HUES64 (cell line): ENCODE data around the gene SYNJ2.

Source experiments
- H3K27ac ChIP-seq: 2 replicates; pipeline ENCODE4 v1.7.0; 2013; ENCODE audit warnings: low read depth, low read length, inconsistent platforms
- H3K27me3 ChIP-seq: 2 replicates; pipeline ENCODE4 v1.6.1; 2013; ENCODE audit warnings: mild to moderate bottlenecking, low read length; ENCODE audit not compliant: insufficient read depth
- H3K36me3 ChIP-seq: 2 replicates; pipeline ENCODE4 v1.6.1; 2013; ENCODE audit warnings: mild to moderate bottlenecking, low read length; ENCODE audit not compliant: insufficient read depth
- H3K4me1 ChIP-seq: 2 replicates; pipeline ENCODE4 v1.6.1; 2013; ENCODE audit warnings: mild to moderate bottlenecking, low read length, moderate library complexity; ENCODE audit not compliant: insufficient read depth
- H3K4me3 ChIP-seq: 2 replicates; pipeline ENCODE4 v1.5.1; 2013; ENCODE audit warnings: mild to moderate bottlenecking, low read length, moderate library complexity
- H3K9ac ChIP-seq: 2 replicates; pipeline ENCODE4 v1.6.1; 2013; ENCODE audit warnings: mild to moderate bottlenecking, low read depth, low read length
- H3K9me3 ChIP-seq: 2 replicates; pipeline ENCODE4 v1.6.1; 2013; ENCODE audit warnings: low read depth, low read length; ENCODE audit not compliant: insufficient read depth
- WGBS: fragments of 150-250, 120-280 bp; methylation state at CpG from one replicate; pipeline ENCODE4 v1.1.7; 2013; ENCODE audit warnings: missing lambda C conversion rate; 5-methylcytosine and 5-hydroxymethylcytosine counted together

Gene SYNJ2

GRCh38 chr6:158086054-158086503 lies 104.4 kb downstream of the SYNJ2 start:
- Histone ChIP-seq H3K4me3 (no peak overlapping the region), H3K36me3 (peaks cover 60% of the 10 kb centered on the region), H3K27me3 (no peaks in the 10 kb centered on the region), H3K4me1 (no peaks in the 10 kb centered on the region), H3K9me3 (no peaks in the 10 kb centered on the region), H3K9ac (no peak overlapping the region), H3K27ac (no peak overlapping the region)
- WGBS, result 97% methylated on average over 2 of the region's 2 CpGs

- no peak overlapping the region for H3K27ac ChIP-seq
Observed at GRCh38 chr6:158086504-158087223, 105.0 kb downstream of the SYNJ2 start.

GRCh38 chr6:158087224-158087867 lies 105.7 kb downstream of the SYNJ2 start:
- H3K27me3 ChIP-seq, result no peaks in the 10 kb centered on the region
- peaks cover 51% of the 10 kb centered on the region for H3K36me3 ChIP-seq
- no peak overlapping the region for H3K4me3 ChIP-seq
- 92% methylated on average over 14 of the region's 14 CpGs for WGBS
- no peak overlapping the region for H3K9ac ChIP-seq
- no peaks in the 10 kb centered on the region for H3K4me1 ChIP-seq
- no peak overlapping the region for H3K27ac ChIP-seq
- no peaks in the 10 kb centered on the region for H3K9me3 ChIP-seq

More at GRCh38 chr6:158086504-158087223, 105.0 kb downstream of the SYNJ2 start:
- 95% methylated on average over 32 of the region's 32 CpGs for WGBS
- Histone ChIP-seq H3K9ac (no peak overlapping the region), H3K36me3 (peaks cover 54% of the 10 kb centered on the region), H3K9me3 (no peaks in the 10 kb centered on the region), H3K27me3 (no peaks in the 10 kb centered on the region), H3K4me1 (no peaks in the 10 kb centered on the region), H3K4me3 (no peak overlapping the region)

GRCh38 chr6:158092806-158093205 lies 111.1 kb downstream of the SYNJ2 start:
- Histone ChIP-seq H3K27ac (no peak overlapping the region), H3K36me3 (peaks cover 41% of the 10 kb centered on the region), H3K4me1 (no peaks in the 10 kb centered on the region), H3K27me3 (no peaks in the 10 kb centered on the region), H3K9me3 (no peaks in the 10 kb centered on the region), H3K4me3 (no peak overlapping the region), H3K9ac (no peak overlapping the region)
- 94% methylated on average over 9 of the region's 9 CpGs for WGBS

GRCh38 chr6:158095031-158095430 lies 113.4 kb downstream of the SYNJ2 start:
- 94% methylated on average over 6 of the region's 6 CpGs for WGBS
- Histone ChIP-seq H3K36me3 (peaks cover 30% of the 10 kb centered on the region), H3K9me3 (no peaks in the 10 kb centered on the region), H3K9ac (no peak overlapping the region), H3K27me3 (no peaks in the 10 kb centered on the region), H3K27ac (no peak overlapping the region), H3K4me3 (no peak overlapping the region), H3K4me1 (no peaks in the 10 kb centered on the region)

- no peaks in the 10 kb centered on the region for H3K4me1 ChIP-seq
- no peak overlapping the region for H3K9ac ChIP-seq
- no peak overlapping the region for H3K4me3 ChIP-seq
- 94% methylated on average over 15 of the region's 15 CpGs for WGBS
- H3K9me3 ChIP-seq, result no peaks in the 10 kb centered on the region
- H3K36me3 ChIP-seq, result peaks cover 27% of the 10 kb centered on the region
- no peak overlapping the region for H3K27ac ChIP-seq
- H3K27me3 ChIP-seq, result no peaks in the 10 kb centered on the region
Observed at GRCh38 chr6:158095671-158096070, 114.0 kb downstream of the SYNJ2 start.

- H3K4me1 ChIP-seq, result no peaks in the 10 kb centered on the region
- H3K9ac ChIP-seq, result no peak overlapping the region
- no peaks in the 10 kb centered on the region; the same call in 1 of the 2 replicates for H3K36me3 ChIP-seq
- no peaks in the 10 kb centered on the region for H3K27me3 ChIP-seq
- no peaks in the 10 kb centered on the region for H3K9me3 ChIP-seq
- H3K4me3 ChIP-seq, result no peak overlapping the region
- WGBS, result 94% methylated on average over 2 of the region's 4 CpGs
- H3K27ac ChIP-seq, result no peak overlapping the region
Observed at GRCh38 chr6:158103228-158103627, 121.6 kb downstream of the SYNJ2 start.

GRCh38 chr6:158104696-158105095 lies 123.0 kb downstream of the SYNJ2 start:
- Histone ChIP-seq H3K9ac (no peak overlapping the region), H3K27me3 (no peaks in the 10 kb centered on the region), H3K4me3 (no peak overlapping the region), H3K36me3 (peaks cover 11% of the 10 kb centered on the region), H3K9me3 (no peaks in the 10 kb centered on the region), H3K4me1 (no peaks in the 10 kb centered on the region), H3K27ac (no peak overlapping the region)
- 92% methylated on average over 1 of the region's 2 CpGs for WGBS

GRCh38 chr6:158109748-158110147 lies 128.1 kb downstream of the SYNJ2 start:
- Histone ChIP-seq H3K36me3 (peaks cover 33% of the 10 kb centered on the region), H3K27ac (no peak overlapping the region), H3K4me1 (no peaks in the 10 kb centered on the region), H3K9me3 (no peaks in the 10 kb centered on the region), H3K9ac (no peak overlapping the region), H3K27me3 (no peaks in the 10 kb centered on the region), H3K4me3 (no peak overlapping the region)
- WGBS, result 55% methylated on average over 2 of the region's 2 CpGs

GRCh38 chr6:158110986-158111385 lies 129.3 kb downstream of the SYNJ2 start:
- H3K4me3 ChIP-seq, result no peak overlapping the region
- no peaks in the 10 kb centered on the region for H3K9me3 ChIP-seq
- 93% methylated on average over 5 of the region's 5 CpGs for WGBS
- H3K27ac ChIP-seq, result no peak overlapping the region
- H3K36me3 ChIP-seq, result peaks cover 35% of the 10 kb centered on the region
- H3K27me3 ChIP-seq, result no peaks in the 10 kb centered on the region
- H3K9ac ChIP-seq, result no peak overlapping the region
- no peaks in the 10 kb centered on the region for H3K4me1 ChIP-seq

GRCh38 chr6:158111987-158112386 lies 130.3 kb downstream of the SYNJ2 start:
- H3K27ac ChIP-seq, result no peak overlapping the region
- no peaks in the 10 kb centered on the region for H3K9me3 ChIP-seq
- WGBS, result 98% methylated on average over 5 of the region's 5 CpGs
- H3K27me3 ChIP-seq, result no peaks in the 10 kb centered on the region
- no peak overlapping the region for H3K9ac ChIP-seq
- no peaks in the 10 kb centered on the region for H3K4me1 ChIP-seq
- no peak overlapping the region for H3K4me3 ChIP-seq
- peaks cover 37% of the 10 kb centered on the region for H3K36me3 ChIP-seq
